ENCODE data around the gene GLRA3.
A peak's percentile ranks its signal among the peaks of the same experiment; 100 is the strongest.
"Not testable (repeated sequence)": the region's sequence is repeated elsewhere in the genome, so short reads cannot be mapped to it uniquely, and the experiment has no call there.

GLRA3 gene

DNA sequence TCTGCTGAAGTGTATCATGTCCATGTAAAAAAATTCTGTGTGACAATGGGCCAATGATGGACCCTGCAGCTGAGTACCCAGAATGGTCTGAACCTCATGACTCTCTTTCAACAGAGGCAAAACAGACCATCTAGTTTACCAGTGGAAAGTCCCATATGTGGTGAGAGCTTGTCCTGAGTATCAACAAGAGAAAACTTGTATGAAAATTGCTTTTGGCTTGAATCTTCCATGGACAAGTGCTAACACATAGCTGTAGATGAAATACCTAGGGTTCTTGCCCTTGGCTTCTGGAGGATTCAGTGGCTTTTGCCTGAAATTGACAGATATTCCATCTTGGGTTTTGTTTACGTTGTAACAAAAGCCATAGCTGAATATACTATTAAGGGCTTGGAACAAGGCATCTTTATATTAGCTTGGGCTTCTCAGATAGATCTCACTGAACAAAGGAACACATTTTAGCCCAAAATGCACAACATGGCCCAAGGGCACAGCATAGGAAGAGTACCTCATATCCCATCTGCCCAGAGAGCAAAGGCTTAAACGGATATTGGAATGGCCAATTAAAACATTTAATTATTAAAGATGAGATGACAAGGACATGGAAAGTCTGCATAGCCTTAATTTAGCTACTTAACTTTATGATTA lies 178.2 kb downstream of the GLRA3 start:
- FAIRE-seq = no peak

DNA sequence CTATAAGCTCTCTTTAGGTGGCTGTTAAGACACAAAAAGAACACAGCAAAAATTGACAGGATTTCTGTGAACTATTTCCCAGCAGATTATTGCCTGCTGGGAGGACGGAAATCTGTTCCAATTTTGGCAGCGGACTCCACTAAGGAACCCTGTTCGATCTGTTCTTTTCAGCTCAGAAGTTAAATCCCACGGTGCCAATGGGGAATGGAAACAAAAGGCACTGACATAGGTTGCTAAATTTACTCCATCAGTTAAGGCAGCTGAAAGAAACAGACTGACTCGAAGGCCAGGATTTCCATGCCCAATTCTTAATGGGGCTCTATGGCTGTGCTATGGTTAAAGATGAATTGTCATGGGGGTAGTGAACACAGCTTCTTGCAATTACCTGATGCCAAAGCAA lies 180.2 kb downstream of the GLRA3 start:
- FAIRE-seq = no peak

DNA sequence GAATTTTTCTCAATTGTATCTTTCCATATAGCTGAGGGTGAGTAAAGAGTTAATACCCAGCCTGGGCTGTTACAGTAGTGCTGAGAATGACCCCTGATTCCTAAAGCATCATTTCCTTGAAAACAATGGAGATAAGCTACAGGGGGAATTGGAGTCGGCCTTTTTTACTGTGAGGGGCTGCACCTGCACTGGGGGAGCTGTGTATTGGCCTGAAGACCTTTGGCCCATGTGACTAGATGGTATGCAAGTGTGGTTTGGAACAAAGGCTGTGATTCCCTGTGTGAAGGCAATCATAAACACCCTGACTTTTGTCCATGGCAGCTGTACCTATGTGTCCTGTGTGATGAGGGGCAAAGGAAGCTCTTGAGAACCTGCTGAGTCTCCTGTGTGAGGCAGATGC lies 182.7 kb downstream of the GLRA3 start:
- FAIRE-seq = no peak

DNA sequence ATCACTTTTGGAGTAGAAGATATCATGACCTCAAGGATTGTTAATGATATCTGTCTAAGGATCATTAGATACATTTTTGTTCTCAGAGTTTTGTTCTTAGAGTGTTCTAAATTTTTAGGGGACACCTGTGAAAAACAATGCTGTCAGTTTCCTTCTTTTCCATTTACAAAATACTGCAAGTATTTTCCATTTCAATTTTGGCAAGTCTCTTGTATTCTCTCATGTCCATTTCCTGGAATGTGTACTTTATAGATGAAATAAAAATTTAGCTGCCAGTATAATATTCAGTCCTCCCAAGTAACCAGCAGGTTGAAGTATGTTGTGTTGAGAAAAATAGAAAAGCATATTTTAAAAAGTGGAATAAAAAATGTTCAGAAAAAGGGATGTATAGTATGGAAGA lies 188.9 kb downstream of the GLRA3 start:
- FAIRE-seq = no peak

DNA sequence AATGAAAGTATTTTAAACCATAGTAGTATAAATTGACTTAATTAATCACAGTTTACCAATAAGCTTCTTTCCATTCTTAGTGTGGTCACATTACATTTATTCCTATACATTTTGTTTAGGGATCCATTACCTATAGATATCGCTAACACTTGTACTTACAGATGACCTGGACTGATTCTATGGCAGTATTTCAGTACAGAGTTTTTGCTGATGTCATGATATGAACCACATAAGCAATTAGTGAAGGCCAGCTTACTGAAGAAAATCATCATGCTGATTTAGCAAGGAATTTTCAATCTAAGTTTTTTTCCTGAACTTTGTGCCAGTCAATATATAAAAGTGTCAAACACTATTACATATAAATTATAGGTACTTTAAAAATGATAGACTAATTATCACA lies 193.3 kb downstream of the GLRA3 start:
- no peak for FAIRE-seq

DNA sequence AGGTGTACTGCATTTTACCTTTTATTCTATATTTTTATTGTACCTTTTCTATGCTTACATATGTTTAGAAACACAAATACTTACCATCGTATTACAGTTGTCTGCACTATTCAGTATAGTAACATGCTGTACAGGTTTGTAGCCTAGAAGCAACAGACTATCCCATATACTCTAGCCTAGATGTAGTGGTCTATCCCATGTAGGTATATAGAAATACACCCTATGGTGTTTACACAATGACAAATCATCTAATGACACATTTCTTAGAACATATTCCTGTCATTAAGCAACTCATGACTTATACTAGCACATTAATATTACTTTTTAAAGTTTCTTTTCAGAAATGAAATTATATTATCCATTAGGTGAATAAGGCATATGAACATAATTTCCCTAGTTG lies 195.6 kb downstream of the GLRA3 start:
- no peak for FAIRE-seq

DNA sequence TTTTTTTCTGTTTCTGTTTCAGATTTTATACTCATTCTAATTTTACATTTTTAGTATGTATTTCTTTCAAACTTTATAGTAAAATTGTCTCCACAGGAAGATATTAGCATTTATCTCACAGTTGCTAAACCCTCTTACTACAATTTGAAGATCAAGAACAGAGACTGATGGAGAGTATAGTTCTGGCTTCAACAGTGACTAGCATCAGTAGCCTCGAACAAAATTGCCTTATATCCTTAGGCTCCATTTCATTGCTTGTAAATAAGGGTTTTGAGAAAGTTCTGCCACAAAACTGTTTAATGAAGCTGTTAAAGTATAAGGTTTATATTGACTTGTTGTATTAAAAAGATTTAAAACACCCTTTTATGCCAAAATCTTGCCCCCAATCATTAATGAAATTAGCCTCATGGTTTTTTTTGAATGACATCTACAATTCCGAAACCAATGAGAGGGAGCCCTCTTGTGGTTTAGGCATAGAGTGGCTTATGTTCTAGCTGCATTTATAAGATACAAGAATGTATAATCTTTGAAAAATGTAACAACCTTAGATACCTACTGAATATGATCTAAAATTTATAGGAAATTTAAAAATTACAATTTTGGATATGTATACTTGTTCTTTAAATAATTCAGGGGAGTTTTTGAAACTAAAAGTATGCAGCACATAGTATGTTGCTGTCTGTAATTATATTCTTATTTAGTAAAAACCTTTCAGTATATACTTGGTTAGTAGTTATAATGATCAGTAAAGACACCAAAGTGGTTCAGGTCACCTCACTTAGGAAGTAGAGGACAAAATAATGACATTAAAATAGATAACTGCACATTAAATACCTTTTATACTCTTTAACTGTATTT lies 196.9 kb downstream of the GLRA3 start:
- FAIRE-seq = peak; percentile 95

DNA sequence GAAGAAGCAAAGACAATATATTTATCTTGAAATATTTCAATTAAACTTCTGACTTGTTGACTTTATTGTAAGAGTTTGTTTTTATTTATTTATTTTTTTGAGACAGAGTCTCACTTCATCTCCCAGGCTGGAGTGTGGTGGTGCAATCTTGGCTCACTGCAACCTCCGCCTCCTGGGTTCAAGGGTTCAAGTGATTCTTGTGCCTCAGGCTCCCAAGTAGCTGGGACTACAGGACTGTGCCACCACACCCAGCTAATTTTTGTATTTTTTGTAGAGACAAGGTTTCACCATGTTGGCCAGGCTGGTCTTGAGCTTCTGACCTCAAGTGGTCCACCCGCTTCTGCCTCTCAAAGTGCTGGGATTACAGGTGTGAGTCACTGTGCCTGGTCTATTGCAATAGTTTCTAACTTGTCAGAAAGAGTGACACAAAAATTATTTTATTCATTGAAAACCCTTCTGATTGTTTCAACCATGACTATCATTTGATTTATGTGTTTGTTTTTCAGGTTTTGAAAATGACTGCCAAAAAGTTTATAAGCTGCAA lies 199.1 kb downstream of the GLRA3 start:
- FAIRE-seq = not testable (repeated sequence)

DNA sequence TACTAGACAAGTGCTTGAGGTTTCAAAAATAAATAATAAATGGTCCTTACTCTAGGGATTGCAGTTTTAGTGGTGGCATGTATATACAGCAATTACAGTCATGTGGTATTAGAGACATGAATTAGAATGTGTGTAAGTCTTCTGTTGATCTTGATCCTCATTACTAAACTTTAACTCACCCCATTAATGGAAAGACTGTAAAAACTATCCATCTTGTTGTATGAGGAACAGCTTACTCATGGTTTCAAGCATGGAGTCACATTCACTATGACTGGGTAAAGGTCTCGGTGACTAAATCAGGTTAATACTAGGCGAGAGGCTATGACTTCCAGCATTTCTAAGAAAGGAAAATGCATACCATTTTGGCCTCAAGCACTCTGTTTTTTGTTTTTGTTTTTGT lies 199.8 kb downstream of the GLRA3 start:
- no peak for FAIRE-seq

DNA sequence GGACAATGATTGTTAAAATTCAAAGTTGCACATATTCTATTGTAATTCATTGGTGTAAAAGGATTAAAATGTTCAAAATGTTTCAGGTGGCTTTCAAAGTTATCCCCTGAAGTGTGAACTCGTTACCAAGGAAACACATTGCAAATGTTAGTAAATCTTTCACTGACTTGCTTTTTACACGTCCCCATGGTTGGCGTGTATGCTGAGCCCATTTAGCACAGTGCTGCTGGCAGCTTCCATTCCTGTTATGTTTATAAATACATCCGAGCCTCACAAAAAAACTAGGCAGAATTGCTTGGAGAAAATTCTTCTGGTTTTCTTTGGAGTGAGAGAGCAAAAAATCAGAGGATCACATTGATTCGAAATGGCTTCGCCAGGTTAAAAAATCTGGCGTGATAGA lies 200.9 kb downstream of the GLRA3 start:
- no peak for FAIRE-seq

DNA sequence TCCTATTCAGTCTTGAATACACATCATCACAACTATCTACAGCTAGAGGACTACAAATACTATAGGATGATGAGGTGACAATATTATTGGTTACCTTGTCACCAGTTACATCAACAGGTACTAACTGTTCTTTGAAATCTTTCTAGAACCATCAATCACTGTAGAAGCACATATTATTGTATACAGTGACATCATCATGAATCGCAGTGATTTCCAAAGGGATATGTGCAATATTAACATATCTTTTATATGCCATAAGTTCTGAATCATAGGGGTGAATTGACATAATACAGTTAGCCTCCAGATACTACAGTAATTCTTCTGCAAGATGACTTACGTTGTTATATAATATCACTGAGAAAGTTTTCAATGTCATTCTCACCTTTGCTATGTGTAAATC lies 201.6 kb downstream of the GLRA3 start:
- no peak for FAIRE-seq

DNA sequence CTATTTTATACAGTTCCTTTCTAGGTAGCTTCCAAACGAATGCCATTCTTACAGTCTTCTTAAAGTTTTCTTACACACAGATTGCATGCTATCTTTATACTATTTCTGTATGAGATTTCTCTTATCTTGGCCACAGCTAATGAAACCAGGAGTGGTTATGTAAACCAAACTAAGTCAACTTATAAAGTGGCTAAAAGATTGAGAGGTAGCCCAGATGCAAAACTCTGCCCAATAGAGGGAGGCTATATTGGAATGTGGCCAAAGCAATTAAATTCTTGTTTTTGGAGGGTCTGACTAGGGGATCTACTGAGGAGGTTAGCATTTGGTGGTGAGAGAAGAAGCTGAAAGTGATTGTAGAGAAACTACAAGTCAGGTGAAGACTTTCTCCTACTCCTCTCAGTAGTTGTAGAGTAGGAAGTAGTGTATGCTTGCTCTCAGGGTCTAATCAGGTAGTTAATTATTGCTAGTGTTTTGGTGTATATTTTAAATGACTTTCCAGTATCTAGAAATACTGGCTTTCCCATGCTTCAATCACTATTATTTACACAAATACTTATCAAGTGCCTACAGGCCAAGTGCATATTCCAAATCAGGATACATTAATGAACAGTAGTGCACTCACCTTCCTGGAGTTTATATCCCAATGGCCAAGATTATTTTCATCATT lies 202.6 kb downstream of the GLRA3 start:
- FAIRE-seq = no peak

DNA sequence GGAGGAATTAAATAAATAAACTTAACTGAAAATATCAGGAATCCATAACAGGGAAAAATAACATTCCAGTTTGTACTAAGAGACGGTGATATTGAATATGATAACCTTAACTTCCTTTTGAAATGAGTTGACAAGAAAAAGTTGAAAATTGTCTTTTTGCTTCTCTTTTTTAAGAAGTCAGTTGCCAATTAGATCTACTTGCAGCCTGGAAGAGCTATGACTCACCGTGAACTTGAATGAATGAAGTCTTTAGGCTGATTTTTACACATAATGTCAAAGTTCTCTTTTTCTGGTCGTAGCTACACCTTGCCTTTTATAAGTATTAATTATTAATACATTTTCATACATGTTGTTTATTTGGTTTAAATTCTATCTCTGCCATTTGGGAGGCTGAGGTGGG lies 212.4 kb downstream of the GLRA3 start:
- FAIRE-seq = no peak

DNA sequence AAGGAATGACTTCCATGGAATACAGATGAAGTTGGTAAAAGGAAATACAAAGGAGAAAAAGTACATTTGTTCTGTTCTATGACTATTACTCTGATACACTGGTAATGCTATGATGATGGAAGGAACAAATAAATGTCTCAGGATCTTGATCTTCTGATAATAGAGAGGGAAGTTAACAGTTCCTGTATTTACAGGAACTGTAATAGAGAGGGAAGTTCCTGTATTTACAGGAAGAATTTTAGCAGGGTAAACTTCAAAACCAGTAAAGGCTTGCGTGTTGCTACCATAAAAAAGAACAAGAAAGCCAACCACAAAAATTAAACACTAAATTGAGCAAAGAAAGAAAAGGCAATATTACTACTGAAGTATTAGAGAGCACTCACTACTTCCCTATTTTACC lies 215.1 kb downstream of the GLRA3 start:
- FAIRE-seq = no peak

DNA sequence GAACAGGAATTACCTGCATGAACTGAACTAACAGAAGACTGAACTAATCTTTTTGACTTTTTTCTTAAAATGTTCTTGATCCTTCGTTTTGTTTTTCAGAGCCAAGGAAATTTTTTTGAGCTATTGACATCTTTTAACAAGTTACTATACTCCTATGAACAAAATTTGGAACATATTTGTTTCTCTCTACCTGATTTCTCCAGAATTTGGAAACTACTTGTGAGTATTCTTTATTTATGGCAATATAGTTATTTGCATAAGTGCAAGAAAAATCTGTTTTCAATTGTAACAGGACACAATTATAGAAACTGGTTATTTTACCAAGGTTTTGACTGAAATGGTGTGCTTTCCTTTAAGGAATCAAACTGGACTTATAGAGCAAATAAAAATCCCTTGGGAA lies 217.3 kb downstream of the GLRA3 start:
- FAIRE-seq = no peak

DNA sequence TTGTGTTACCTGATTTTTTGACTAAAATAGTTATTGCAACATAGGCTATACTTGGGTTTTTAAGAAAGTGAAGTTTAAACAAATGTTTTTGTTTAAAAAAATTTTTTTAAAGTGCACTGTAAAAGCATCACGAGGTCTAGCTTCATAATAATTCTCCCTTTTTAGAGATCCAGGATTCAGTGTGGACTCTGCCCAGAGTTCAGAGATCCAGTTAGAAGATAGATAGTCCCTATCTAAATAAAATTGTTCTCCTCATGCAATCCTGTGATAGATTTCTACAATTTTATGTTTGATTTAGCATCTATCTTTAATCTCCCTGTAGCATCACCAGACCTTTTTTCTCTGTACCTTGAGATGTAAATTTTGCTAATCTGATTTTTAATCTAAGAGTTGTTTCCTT lies 221.3 kb downstream of the GLRA3 start:
- FAIRE-seq = no peak

DNA sequence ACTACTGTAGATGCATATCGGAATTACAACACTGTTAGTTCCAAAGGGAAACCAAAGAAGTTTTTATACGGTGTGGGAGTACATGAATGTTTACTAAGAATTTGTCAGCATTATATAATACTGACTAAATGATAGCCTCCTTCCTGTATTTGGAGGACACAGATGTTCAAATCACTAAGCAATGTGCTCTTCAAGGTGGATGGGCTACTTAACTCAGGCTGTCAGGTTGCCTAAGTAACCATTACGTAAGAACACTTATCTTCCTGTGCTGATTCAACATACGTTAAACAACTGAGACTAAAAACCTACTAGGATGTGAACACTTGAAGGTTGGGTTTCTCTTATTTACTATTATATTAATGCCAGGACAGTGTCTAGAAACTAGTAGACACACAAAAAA lies 224.8 kb downstream of the GLRA3 start:
- peak; percentile 69 for FAIRE-seq

DNA sequence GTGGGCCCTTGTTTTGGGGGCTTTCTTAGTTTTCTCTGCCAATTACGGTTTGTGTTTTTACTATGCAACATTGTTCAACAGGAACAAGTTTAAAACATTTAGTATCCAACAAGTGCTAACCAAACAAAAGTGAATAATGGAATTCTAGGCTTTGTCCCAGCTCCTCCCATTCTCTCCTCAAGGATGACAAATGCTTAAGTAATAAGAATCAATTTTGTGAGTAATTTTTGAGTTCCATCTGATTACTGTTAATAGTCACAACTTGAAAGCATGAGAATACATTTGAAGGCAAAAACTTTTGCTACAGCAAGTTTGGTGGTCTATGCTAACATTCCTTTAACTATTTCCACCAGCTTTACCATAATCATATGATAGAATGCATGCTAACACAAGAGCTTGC lies 228.7 kb downstream of the GLRA3 start:
- no peak for FAIRE-seq

DNA sequence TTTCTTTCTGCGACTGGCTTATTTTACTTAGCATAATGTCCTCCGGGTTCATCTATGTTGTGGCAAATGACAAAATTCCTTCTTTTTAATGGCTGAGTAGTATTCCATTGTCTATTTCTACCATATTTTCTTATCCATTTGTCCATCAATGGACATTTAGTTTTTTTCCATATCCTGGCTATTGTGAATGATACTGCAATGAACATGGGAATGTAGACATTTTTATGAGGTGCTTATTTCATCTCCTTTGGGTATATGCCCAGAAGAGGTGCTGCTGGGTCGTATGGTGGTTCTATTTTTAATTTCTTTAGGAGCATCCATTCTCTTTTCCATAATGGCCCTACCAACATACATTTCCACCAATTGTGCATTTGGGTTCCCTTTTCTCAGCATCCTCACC lies 230.2 kb downstream of the GLRA3 start:
- no peak for FAIRE-seq

DNA sequence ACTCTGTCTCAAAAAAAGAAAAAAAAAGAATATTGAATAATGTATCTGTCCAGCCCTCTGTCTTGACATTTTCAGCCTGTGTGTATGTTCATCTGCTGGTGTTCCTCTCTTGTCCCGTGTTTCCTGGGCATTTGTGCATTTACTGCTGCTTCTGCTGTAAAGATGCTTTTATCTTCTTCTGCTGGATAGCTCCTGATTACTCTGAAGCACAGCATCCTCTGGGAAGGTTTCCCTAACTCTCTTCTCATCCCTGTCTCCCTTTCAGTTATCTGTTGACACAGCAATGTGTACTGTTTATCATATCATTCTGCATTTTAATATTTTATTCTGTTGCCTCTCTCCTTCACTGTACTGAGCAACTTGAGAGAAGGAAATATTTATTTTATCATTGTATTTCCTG lies 232.5 kb downstream of the GLRA3 start:
- FAIRE-seq = no peak

DNA sequence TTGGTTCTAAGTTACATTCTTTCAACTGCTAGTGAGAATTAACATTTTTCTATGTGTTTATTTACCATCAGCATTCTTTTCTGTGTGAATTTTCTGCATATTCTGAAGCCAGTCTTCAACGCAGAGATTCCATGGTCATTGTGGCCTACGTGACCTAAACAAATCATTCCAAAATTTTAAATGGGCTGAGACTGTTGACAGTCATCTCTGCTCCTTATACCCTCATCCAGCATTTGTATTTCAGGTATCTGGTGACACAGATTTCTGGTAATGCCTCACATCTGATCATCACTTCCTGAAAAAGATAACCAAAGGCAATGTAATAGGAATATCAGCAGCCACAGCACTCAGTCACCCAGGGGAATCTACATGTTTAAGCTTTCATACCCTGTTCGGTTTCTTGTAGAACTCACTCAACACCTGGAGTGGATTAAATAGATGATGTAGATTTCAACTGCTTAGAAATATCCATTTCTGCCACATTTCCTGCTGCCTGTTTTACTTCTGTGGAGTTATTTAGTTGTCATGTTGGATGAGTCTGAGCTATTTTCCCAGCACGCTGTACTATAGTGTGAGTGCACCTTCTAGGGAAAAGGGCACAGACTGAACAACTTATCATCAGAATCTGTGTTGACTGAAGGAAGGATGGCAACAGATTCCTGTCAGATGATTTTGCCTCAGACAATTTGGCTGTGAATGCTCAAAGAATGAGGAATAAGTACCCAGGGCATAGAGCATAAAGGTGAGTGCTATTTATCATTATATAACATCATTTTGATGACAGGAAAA lies 233.7 kb downstream of the GLRA3 start:
- FAIRE-seq = no peak

DNA sequence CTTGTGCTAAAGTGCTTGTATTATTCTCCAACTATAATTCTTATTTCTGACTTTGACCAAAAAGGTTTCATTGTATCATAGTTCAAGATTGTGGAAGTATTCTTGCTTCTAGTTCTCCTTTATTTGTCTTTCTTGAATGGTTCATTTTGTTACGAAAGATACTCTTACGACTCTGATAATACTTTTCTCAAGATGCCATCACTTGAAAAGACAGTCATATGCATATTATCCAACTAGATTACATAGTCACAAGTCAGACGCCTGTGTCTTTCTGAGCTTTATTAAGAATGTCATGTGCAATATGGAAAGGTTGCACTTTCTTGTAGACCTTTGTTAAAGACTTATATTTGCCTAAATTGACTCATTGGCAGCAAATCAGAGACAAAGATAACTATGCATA lies 235.3 kb downstream of the GLRA3 start:
- FAIRE-seq = no peak

DNA sequence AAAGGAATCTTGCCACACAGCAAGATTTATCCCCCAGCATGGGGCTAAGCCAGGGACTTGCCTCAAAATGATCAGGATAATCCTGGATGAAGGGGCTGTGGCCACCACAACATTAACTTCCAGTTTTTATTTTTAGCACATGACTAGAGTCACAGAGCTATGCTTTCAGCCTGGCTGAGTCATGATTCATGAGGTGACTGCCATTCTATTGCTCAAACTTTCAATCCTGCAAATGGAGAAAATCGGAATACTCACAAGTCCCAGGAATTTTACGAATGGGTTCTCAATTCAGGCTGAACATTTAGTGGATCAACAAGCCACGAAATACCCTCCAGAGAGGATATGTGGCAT lies 236.1 kb downstream of the GLRA3 start:
- FAIRE-seq = no peak

Measured in endometrium (tissue), 2 donors.